Testis (tissue), 3 donors: ENCODE data around the gene LIN9. TPM values are rescaled to one million over a fixed set of nuclear protein-coding genes. Genes with fewer than 3 reads are reported as not detected.

Experiments
- DNase-seq: peaks from one replicate; pipeline ENCODE4 v3.0.0-alpha.2; 2019
- H3K27ac ChIP-seq, 2 donors: fragments of 200-600 bp; sonication (generic); one replicate each; pipeline ENCODE4 v1.5.1; 2019
- H3K27me3 ChIP-seq: fragments of 200-600 bp; sonication (generic); one replicate; pipeline ENCODE4 v1.5.1; 2019
- H3K36me3 ChIP-seq: fragments of 200-600 bp; sonication (generic); one replicate; pipeline ENCODE4 v1.5.1; 2017; ENCODE audit warnings: low read depth; ENCODE audit errors: missing control alignments
- H3K4me1 ChIP-seq: fragments of 200-600 bp; sonication (generic); one replicate; pipeline ENCODE4 v1.5.1; 2019
- H3K4me3 ChIP-seq, 2 donors: fragments of 200-600 bp; sonication (generic); one replicate each; pipeline ENCODE4 v1.5.1; 2017 to 2019
- H3K9me3 ChIP-seq: fragments of 200-600 bp; sonication (generic); one replicate; pipeline ENCODE4 v1.5.1; 2017
- POLR2A ChIP-seq: fragments of 450-650 bp; IDR thresholded peaks from one replicate; pipeline ENCODE4 v1.6.1; 2017; ENCODE audit warnings: antibody characterized with exemption, mild to moderate bottlenecking, moderate library complexity
- WGBS, 2 donors: methylation state at CpG; one replicate each; pipeline ENCODE4 v1.1.5; 2018; 5-methylcytosine and 5-hydroxymethylcytosine counted together
- intact Hi-C: fragments of 100-400 bp; cut with DNase I; formaldehyde crosslinking; loops from one replicate; pipeline ENCODE4 v1.15.1; 2023; ENCODE audit warnings: low total_unique reads
- polyA plus RNA-seq: library from polyadenylated mRNA; stranded (reverse); fragments of 350-450 nt; fragmentation: Illumina TruSeq; extraction: RNeasy Lipid Tissue Mini Kit (QIAGEN cat#74804); gene quantifications from one replicate; pipeline ENCODE4 v1.2.3, GENCODE V29; 2014; ENCODE audit warnings: low read depth, low replicate concordance; ENCODE audit not compliant: insufficient read depth
- total RNA-seq, 2 donors: library from RNA; depleted of rRNA; stranded (reverse); fragments of >200 nt; gene quantifications; one replicate each; pipeline ENCODE4 v1.2.3, GENCODE V29; 2016
- TF ChIP-seq, protein P1 (sequence below), 3 experiments: fragments of 450-650 bp in 2 of 3; fragments of 200-600 bp in 1 of 3; sonication (generic) in 1 of 3; IDR thresholded peaks; one replicate each; pipeline ENCODE4 v1.5.1; 2016 to 2019; ENCODE audit warnings: antibody characterized with exemption in 3 of 3, mild to moderate bottlenecking in 2 of 3, moderate library complexity in 1 of 3

The LIN9 gene
- total and polyA plus RNA-seq, 3 donors from 2014 or later: 8.2 to 13.9 (median 9.9) TPM

DNA sequence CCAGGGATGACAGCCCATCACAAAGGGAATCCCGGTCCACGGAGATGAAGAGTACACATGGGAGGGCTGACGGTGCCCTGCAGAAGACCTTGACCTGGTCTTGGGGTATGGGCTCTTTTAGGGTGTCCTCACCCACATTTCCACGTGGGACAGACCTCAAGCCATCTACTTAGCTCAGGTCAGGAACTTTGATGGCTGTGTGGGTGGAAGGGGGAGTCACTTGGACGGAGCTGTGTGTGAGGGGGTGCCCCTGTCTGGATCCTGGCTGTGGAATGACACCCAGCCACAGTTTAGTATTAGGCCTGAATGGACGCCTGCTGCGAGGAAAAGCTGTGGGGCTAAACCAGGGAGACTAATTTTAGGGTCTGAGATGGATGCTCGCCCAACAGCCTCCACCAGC lies 96.4 kb downstream of the LIN9 start:
- DNase-seq: no peak
- intact Hi-C loops: no loop called here
- Histone ChIP-seq H3K9me3 (no peaks in the 10 kb centered on the region), H3K36me3 (no peaks in the 10 kb centered on the region), H3K27me3 (no peaks in the 10 kb centered on the region), H3K4me1 (no peaks in the 10 kb centered on the region), H3K4me3 (no peak overlapping the region), H3K27ac (no peak overlapping the region)
- TF ChIP-seq, protein P1, sequence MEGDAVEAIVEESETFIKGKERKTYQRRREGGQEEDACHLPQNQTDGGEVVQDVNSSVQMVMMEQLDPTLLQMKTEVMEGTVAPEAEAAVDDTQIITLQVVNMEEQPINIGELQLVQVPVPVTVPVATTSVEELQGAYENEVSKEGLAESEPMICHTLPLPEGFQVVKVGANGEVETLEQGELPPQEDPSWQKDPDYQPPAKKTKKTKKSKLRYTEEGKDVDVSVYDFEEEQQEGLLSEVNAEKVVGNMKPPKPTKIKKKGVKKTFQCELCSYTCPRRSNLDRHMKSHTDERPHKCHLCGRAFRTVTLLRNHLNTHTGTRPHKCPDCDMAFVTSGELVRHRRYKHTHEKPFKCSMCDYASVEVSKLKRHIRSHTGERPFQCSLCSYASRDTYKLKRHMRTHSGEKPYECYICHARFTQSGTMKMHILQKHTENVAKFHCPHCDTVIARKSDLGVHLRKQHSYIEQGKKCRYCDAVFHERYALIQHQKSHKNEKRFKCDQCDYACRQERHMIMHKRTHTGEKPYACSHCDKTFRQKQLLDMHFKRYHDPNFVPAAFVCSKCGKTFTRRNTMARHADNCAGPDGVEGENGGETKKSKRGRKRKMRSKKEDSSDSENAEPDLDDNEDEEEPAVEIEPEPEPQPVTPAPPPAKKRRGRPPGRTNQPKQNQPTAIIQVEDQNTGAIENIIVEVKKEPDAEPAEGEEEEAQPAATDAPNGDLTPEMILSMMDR (IDR thresholded peaks at IDR 0.05): no peak
- TF ChIP-seq POLR2A: no peak
- 85 to 87% methylated on average over 7 to 8 of the region's 8 CpGs for WGBS, 2 donors

DNA sequence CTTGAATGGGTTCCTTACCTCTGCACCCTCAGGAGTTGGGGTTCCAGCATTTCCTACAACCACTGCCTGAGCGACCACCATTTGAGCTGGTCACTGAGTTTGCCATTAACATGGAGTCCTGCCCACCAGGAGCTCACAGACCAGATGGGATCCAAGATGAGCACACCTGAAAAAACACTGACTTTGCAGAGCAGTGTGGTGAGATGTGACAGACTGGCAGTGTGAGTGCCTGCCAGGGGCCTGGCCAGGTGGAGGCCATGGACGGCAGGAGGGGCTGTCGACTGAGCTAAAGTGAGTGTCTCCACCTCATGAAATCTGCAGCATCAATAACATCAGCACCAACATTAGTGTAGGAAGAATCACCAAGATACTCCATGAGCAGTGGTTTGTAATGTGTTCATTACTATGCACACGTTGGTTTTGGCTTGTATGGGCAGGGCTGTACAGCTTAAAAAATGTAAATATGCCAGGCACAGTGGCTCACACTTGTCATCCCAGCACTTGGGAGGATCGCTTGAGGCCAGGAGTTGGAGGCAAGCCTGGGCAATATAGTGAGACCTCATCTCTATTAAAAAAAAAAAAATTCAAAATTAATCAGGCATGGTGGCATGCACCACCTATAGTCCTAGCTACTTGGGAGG lies 97.7 kb downstream of the LIN9 start:
- no peak for DNase-seq
- no peak overlapping the region for H3K4me3 ChIP-seq
- intact Hi-C loops: no loop called here
- H3K9me3 ChIP-seq: no peaks in the 10 kb centered on the region
- no peaks in the 10 kb centered on the region for H3K36me3 ChIP-seq
- H3K27ac ChIP-seq: no peak overlapping the region
- TF ChIP-seq, protein P1 (IDR thresholded peaks at IDR 0.05): no peak
- no peak for TF ChIP-seq POLR2A
- H3K27me3 ChIP-seq: no peaks in the 10 kb centered on the region
- 92 to 93% methylated on average over 5 of the region's 5 CpGs for WGBS, 2 donors
- H3K4me1 ChIP-seq: no peaks in the 10 kb centered on the region

DNA sequence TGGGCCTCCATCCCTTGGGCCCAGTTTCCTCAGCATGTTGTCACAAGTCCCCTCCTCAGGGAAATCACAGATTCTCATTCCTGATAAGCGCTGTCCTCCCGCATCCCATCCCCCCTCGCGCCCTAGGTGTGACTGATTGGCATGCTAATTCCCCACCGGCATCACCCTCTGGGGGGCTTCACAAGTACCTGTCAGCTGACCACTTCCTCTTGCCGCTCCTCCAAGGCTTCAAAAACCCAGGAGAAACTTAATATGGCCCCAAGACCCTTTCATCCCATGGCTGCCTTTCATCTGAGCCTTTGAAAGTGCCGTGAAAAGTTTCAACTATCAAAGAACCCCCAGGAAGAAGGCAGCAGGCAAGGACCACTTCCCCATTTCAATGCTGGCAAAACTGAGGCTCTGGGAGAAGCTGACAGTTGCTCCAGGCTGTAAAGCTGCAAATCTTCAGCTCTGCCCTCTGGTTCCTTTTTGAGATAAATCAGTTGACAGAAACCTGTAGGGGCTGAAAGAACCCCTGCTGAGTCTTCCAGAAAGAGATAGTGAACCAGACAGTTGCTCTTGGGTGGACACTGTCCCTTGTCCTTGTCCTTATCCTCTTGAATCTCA lies 98.3 kb downstream of the LIN9 start:
- Histone ChIP-seq H3K36me3 (no peaks in the 10 kb centered on the region), H3K27ac (no peak overlapping the region), H3K9me3 (no peaks in the 10 kb centered on the region), H3K4me3 (no peak overlapping the region), H3K27me3 (no peaks in the 10 kb centered on the region), H3K4me1 (no peaks in the 10 kb centered on the region)
- 79 to 81% methylated on average over 7 of the region's 7 CpGs for WGBS, 2 donors
- TF ChIP-seq POLR2A: no peak
- TF ChIP-seq, protein P1 (IDR thresholded peaks at IDR 0.05): no peak
- intact Hi-C loops: no loop called here
- no peak for DNase-seq

DNA sequence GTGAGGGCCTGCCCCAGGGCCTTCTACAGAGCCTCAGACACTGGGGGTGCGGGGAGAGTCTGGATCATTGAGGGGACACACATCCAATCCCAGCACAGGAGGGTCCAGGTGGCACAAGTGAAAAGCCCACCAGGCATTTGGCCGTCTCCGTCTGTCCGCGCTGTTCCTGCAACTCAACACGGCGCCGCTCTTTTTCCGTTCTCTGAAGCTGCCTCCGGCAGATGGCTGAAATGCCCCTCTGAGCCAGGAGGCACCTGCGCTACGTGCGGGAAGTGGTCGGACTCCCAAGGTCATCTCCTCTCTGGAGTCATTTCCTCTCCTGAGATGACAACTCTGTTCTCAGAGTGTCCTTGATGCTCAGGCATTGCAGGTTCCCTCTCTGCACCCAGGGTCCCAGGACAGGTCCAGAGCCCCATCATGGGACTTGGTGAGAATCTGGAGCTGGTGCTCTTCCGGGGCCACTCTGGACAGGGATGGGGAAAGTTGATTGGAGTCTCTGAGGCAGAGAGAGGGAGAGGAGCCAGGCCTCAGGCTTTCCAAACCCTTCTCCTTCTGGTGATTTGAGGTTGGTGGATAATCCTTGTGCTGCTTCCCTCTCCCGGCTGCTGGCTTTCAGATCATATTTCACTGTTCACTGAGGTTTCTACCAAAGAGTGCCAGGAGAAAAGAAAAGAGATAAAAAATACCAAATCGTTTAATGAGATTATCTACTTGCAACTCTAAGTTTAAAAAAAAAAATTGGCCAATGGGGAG lies 99.5 kb downstream of the LIN9 start:
- Histone ChIP-seq H3K27me3 (no peaks in the 10 kb centered on the region), H3K4me1 (no peaks in the 10 kb centered on the region), H3K4me3 (no peak overlapping the region), H3K36me3 (no peaks in the 10 kb centered on the region), H3K9me3 (no peaks in the 10 kb centered on the region), H3K27ac (no peak overlapping the region)
- TF ChIP-seq, protein P1 (IDR thresholded peaks at IDR 0.05): no peak
- no peak for TF ChIP-seq POLR2A
- WGBS, 2 donors: 66 to 76% methylated on average over 11 to 17 of the region's 17 CpGs
- intact Hi-C loops: no loop called here
- no peak for DNase-seq
